Measurements from ENCODE around the gene SH3TC1. TPM values are rescaled to one million over a fixed set of nuclear protein-coding genes. Genes with fewer than 3 reads are reported as not detected.
A peak's percentile ranks its signal among the peaks of the same experiment; 100 is the strongest.

The SH3TC1 gene
- total and polyA plus RNA-seq, 2 of the 13 experiments (the other 11 are each of a cell fraction or from before 2014, with no cell fraction given): 14.9 to 21.8 TPM

DNA sequence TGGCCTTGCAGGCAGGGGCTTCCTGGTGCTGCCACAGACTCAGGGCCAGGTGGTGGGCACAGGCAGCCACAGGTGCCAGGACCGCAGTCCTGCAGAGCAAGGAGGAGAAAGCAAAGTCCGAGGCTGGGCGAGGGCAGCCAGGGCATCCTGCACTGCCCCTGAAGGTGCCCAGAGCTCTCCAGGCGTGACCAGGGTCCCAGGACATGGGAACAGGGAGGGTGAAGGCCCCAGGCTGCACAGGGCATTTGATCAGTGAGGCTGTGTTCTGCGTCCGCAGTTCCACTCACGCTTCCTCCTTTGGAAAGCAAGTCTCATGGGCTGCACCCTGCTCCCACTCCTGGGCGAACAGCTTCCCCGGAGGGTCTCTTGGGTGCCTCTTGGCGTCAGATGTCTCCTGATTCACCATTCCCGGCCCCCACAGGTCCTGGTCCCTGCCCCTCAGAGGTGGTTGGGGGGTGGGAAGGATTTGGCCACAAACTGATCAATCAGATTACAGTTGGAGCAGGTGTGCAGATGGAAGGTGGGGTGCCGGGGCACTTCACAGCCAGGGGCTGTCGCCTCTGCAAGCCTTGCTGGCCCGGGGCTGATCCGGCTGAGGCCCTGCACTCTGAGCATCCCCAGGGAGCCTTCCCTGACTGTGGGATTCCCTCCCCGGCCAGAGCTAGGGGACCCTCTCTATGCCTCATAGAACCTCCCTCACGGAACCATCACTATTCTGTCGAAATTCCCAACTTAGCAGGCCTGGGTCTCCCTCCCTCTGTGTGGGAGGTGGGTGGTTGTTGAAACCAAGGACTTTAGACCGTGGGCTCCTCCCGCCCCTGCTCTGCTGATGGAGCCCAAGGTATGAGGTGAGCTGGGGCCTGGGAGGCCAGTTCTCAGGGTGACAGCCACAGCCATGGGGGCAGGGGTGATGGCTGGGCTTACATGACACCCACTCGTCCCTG lies 3.3 kb downstream of the SH3TC1 start (continued):
- TF ChIP-seq ZNF777 (CRISPR knock-in tag; IDR thresholded peaks at IDR 0.05): no peak
- no peak for TF ChIP-seq TP53 (CRISPR knock-in tag; conservative IDR thresholded peaks at IDR 0.05)
- no peak for TF ChIP-seq ZNF709 (CRISPR knock-in tag; IDR thresholded peaks at IDR 0.05)
- TF ChIP-seq FOXJ3 (CRISPR knock-in tag; IDR thresholded peaks at IDR 0.05; ENCODE audit: borderline replicate concordance): peak; percentile 23; the same call in 1 of the 2 replicates
- no peak for TF ChIP-seq SRSF1 (optimal IDR thresholded peaks at IDR 0.05; ENCODE audit: low read depth, low read length)
- peak in 1 of 2 experiments; percentile 35; a peak in 1 of 4 replicates for TF ChIP-seq EP300 (IDR thresholded peaks at IDR 0.05; ENCODE audit: low read depth in 2 of 2, low read length in 2 of 2)
- peak; percentile 38; the same call in 1 of the 2 replicates for TF ChIP-seq EP300 (CRISPR knock-in tag; IDR thresholded peaks at IDR 0.05; ENCODE audit: borderline replicate concordance)
- TF ChIP-seq AHR (CRISPR knock-in tag; IDR thresholded peaks at IDR 0.05): no peak
- TF ChIP-seq FOXA3 (CRISPR knock-in tag; IDR thresholded peaks at IDR 0.05): peak; percentile 53
- no peak; the same call in 1 of the 2 replicates for TF ChIP-seq HMG20A (CRISPR knock-in tag; IDR thresholded peaks at IDR 0.05; ENCODE audit: borderline replicate concordance)
- no peak for TF ChIP-seq FOSL1 (CRISPR knock-in tag; IDR thresholded peaks at IDR 0.05; ENCODE audit: borderline replicate concordance)
- TF ChIP-seq, protein P1, sequence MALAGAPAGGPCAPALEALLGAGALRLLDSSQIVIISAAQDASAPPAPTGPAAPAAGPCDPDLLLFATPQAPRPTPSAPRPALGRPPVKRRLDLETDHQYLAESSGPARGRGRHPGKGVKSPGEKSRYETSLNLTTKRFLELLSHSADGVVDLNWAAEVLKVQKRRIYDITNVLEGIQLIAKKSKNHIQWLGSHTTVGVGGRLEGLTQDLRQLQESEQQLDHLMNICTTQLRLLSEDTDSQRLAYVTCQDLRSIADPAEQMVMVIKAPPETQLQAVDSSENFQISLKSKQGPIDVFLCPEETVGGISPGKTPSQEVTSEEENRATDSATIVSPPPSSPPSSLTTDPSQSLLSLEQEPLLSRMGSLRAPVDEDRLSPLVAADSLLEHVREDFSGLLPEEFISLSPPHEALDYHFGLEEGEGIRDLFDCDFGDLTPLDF (CRISPR knock-in tag; IDR thresholded peaks at IDR 0.05): no peak
- TF ChIP-seq, protein P2, sequence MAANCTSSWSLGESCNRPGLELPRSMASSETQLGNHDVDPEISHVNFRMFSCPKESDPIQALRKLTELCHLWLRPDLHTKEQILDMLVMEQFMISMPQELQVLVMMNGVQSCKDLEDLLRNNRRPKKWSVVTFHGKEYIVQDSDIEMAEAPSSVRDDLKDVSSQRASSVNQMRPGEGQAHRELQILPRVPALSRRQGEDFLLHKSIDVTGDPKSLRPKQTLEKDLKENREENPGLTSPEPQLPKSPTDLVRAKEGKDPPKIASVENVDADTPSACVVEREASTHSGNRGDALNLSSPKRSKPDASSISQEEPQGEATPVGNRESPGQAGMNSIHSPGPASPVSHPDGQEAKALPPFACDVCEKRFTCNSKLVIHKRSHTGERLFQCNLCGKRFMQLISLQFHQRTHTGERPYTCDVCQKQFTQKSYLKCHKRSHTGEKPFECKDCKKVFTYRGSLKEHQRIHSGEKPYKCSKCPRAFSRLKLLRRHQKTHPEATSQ (CRISPR knock-in tag; IDR thresholded peaks at IDR 0.05; ENCODE audit: borderline replicate concordance): peak; percentile 50; the same call in 1 of the 2 replicates
- TF ChIP-seq CHD4 (IDR thresholded peaks at IDR 0.05; ENCODE audit: borderline replicate concordance, low read length): no peak
- TF ChIP-seq, protein P3, sequence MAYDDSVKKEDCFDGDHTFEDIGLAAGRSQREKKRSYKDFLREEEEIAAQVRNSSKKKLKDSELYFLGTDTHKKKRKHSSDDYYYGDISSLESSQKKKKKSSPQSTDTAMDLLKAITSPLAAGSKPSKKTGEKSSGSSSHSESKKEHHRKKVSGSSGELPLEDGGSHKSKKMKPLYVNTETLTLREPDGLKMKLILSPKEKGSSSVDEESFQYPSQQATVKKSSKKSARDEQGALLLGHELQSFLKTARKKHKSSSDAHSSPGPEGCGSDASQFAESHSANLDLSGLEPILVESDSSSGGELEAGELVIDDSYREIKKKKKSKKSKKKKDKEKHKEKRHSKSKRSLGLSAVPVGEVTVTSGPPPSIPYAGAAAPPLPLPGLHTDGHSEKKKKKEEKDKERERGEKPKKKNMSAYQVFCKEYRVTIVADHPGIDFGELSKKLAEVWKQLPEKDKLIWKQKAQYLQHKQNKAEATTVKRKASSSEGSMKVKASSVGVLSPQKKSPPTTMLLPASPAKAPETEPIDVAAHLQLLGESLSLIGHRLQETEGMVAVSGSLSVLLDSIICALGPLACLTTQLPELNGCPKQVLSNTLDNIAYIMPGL (CRISPR knock-in tag; IDR thresholded peaks at IDR 0.05; ENCODE audit: borderline replicate concordance in 1 of 2, low read depth in 1 of 2): no peak
- TF ChIP-seq SMC3 (IDR thresholded peaks at IDR 0.05; ENCODE audit: low read length): no peak
- peak; percentile 52; the same call in 1 of the 2 replicates for TF ChIP-seq RCOR2 (CRISPR knock-in tag; IDR thresholded peaks at IDR 0.05)
- no peak for TF ChIP-seq NAIF1 (CRISPR knock-in tag; IDR thresholded peaks at IDR 0.05; ENCODE audit: borderline replicate concordance)
- TF ChIP-seq, protein P4, sequence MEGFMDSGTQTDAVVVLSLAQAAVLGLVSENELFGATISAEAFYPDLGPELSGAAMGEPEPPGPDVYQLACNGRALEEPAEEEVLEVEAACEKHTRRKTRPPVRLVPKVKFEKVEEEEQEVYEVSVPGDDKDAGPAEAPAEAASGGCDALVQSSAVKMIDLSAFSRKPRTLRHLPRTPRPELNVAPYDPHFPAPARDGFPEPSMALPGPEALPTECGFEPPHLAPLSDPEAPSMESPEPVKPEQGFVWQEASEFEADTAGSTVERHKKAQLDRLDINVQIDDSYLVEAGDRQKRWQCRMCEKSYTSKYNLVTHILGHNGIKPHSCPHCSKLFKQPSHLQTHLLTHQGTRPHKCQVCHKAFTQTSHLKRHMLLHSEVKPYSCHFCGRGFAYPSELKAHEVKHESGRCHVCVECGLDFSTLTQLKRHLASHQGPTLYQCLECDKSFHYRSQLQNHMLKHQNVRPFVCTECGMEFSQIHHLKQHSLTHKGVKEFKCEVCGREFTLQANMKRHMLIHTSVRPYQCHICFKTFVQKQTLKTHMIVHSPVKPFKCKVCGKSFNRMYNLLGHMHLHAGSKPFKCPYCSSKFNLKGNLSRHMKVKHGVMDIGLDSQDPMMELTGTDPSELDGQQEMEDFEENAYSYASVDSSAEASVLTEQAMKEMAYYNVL (CRISPR knock-in tag; IDR thresholded peaks at IDR 0.05; ENCODE audit: borderline replicate concordance): no peak
- no peak for TF ChIP-seq ZNF720 (CRISPR knock-in tag; IDR thresholded peaks at IDR 0.05)
- no peak for TF ChIP-seq REL (CRISPR knock-in tag; conservative IDR thresholded peaks at IDR 0.05)
- TF ChIP-seq MED8 (CRISPR knock-in tag; IDR thresholded peaks at IDR 0.05; ENCODE audit: insufficient replicate concordance): no peak
- no peak for TF ChIP-seq ZFP37 (CRISPR knock-in tag; IDR thresholded peaks at IDR 0.05; ENCODE audit: borderline replicate concordance)

Measured in HepG2 (cell line).